GM19463 (cell line): ENCODE data around the gene PPIP5K2.
"Not testable (repeated sequence)": the region's sequence is repeated elsewhere in the genome, so short reads cannot be mapped to it uniquely, and the experiment has no call there.

Source experiments
- ATAC-seq: cut with Tn5 transposase; IDR thresholded peaks from one replicate; pipeline ENCODE4 v1.9.1; 2021; ENCODE audit warnings: mild to moderate bottlenecking, moderate library complexity; ENCODE audit not compliant: unreplicated experiment

Gene PPIP5K2

GRCh38 chr5:103120607-103121200 lies 603 bp downstream of the PPIP5K2 start:
- no peak for ATAC-seq

GRCh38 chr5:103122242-103122641 lies 2.1 kb downstream of the PPIP5K2 start:
- no peak for ATAC-seq

- no peak for ATAC-seq
Measured at GRCh38 chr5:103126557-103126956, 6.5 kb downstream of the PPIP5K2 start.

- ATAC-seq, result no peak
Measured at GRCh38 chr5:103127292-103127817, 7.3 kb downstream of the PPIP5K2 start.

- no peak for ATAC-seq
Measured at GRCh38 chr5:103128202-103128601, 8.1 kb downstream of the PPIP5K2 start.

- ATAC-seq, result no peak
Measured at GRCh38 chr5:103132684-103133083, 12.6 kb downstream of the PPIP5K2 start.

GRCh38 chr5:103133231-103133630 lies 13.1 kb downstream of the PPIP5K2 start:
- no peak for ATAC-seq

GRCh38 chr5:103135461-103135860 lies 15.4 kb downstream of the PPIP5K2 start:
- ATAC-seq, result no peak

GRCh38 chr5:103138202-103138690 lies 18.1 kb downstream of the PPIP5K2 start:
- ATAC-seq, result no peak

- peak; percentile 100 for ATAC-seq
Measured at GRCh38 chr5:103139264-103139865, 19.3 kb downstream of the PPIP5K2 start.

- not testable (repeated sequence) for ATAC-seq
Measured at GRCh38 chr5:103142132-103142531, 22.0 kb downstream of the PPIP5K2 start.

- no peak for ATAC-seq
Measured at GRCh38 chr5:103145196-103145595, 25.1 kb downstream of the PPIP5K2 start.

- no peak for ATAC-seq
Measured at GRCh38 chr5:103148213-103148612, 28.1 kb downstream of the PPIP5K2 start.

GRCh38 chr5:103151156-103151555 lies 31.1 kb downstream of the PPIP5K2 start:
- ATAC-seq, result no peak

- no peak for ATAC-seq
Measured at GRCh38 chr5:103166706-103167105, 46.6 kb downstream of the PPIP5K2 start.

GRCh38 chr5:103174147-103174546 lies 54.0 kb downstream of the PPIP5K2 start:
- no peak for ATAC-seq

- no peak for ATAC-seq
Measured at GRCh38 chr5:103177543-103177942, 57.4 kb downstream of the PPIP5K2 start.

GRCh38 chr5:103178167-103178566 lies 58.1 kb downstream of the PPIP5K2 start:
- ATAC-seq, result no peak

- no peak for ATAC-seq
Measured at GRCh38 chr5:103186152-103186551, 66.1 kb downstream of the PPIP5K2 start.

GRCh38 chr5:103188436-103188835 lies 68.3 kb downstream of the PPIP5K2 start:
- ATAC-seq, result no peak

- no peak for ATAC-seq
Measured at GRCh38 chr5:103203226-103203625, 83.1 kb downstream of the PPIP5K2 start.

- not testable (repeated sequence) for ATAC-seq
Measured at GRCh38 chr5:103204990-103205389, 84.9 kb downstream of the PPIP5K2 start.
